ENCODE measurements around the gene ABCB11.

- TF ChIP-seq POLR2A (IDR thresholded peaks at IDR 0.05; ENCODE audit: low read length) (no peak), GATA1 (IDR thresholded peaks at IDR 0.05; ENCODE audit: low read depth, low read length) (no peak)
These were observed 37.6 kb downstream of the ABCB11 start for GRCh38 chr2:168993538-168993937.

All from erythroblast (primary cell).